CD4-positive, alpha-beta T cell treated with Interferon gamma for 1 hour (primary cell): ENCODE measurements around the gene C20orf141.
"Not testable (repeated sequence)": the region's sequence is repeated elsewhere in the genome, so short reads cannot be mapped to it uniquely, and the experiment has no call there.

Experiments
- DNase-seq: peaks from one replicate; pipeline ENCODE4 v3.0.0-alpha.2; 2020

C20orf141 gene

DNA sequence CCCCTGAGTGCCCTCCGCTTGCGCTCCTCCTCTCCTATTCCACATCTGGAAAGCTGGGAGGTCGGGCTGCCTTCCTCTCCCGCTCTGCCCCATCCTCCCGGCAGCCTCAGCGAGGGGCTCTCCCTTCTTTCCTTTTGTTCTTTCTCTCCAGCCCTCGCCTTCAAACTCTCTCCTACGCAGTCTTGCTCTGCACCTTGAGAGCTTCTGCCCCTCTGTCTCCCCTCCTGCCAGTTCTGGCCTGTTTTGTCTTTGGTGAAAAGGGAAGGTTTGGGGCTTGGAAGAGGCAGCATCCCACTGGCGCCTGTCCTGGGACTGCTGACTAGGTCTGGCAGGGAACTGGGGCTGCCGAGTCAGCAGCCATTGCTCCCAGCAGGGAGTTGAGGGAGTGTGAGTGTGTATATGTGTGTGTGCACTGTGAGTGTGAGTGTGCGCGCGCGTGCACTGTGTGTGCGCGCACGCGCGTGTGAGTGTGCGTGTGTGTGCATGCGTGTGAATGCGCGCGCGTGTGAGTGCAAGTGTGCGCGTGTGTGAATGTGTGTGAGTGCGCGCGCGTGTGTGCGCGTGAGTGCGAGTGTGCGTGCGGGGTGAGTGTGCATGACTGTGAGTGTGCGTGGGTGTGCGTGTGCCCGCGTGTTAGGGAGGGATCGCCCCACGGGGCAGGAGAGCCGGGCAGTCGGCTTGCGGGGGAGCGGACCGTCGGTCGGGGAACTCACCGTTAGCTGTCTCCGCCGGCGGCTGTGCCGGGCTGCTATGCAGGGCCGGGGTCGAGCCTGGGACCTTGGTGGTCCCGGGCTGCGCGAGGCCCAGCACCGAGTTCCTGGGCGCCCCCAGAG is 14.9 kb upstream of the C20orf141 start:
- DNase-seq = no peak

DNA sequence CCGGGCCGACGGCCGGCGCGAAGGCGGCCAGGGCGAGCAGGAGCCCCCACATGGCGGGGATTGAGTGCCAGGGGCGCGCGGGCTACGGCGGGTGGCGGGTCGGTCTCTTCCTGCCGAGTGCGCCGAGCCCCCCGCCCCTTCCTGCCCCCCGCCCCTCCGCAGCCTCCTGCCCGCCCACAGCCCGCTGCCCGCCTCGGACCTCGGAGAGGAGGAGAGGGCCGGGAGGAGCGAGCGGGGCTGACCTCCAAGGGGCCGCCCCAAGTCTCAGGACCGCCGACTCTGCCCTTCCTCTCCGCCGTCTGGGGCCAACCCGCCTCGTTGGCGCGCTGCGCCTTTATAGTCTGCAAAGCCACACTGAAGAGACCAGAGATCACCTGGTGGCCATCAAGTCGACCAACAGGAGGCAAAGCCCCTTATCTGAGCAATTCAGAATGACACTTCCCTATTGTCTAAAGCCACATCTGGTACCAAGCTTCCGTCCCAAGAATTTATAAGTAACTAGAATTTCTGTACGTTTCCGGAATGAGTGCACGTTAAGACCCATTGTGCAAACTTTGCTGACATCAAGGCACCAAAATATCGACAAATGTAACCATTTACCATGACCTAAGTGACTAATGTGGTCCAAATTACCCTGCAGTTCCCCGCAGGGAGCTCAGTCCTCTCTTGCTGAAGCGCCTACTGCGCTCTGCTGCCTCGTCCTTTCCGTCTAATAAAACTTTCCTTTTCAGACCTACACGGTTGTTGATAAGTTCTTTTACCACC is 14.1 kb upstream of the C20orf141 start, which contains the start of gene CPXM1:
CPXM1 (minus strand) TSS at position 107 of the 765 bp plus-strand sequence; CDS start at position 52, 55 bp downstream.
- DNase-seq = no peak

DNA sequence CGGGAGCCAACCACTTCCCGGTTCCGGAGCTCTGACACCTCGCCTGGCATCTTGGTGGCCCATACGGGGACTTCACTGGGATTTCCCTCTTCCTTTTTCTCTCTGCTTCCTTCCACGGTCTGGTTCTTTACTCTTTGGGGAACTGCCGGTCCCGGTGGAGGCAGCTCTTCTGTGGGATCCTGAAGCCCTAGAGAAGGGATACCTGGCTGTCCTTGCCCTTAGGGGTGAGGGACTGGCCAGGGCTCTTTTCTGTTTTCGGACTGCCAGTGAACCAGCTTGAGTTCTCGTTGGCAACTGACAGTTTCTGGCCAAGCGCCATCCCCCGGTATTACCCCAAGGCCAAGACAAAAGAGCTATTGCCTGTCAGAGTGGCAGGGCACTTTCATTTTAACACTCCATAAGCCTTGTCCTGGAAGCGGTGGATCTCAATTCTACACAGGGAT is 13.5 kb upstream of the C20orf141 start:
- no peak for DNase-seq

DNA sequence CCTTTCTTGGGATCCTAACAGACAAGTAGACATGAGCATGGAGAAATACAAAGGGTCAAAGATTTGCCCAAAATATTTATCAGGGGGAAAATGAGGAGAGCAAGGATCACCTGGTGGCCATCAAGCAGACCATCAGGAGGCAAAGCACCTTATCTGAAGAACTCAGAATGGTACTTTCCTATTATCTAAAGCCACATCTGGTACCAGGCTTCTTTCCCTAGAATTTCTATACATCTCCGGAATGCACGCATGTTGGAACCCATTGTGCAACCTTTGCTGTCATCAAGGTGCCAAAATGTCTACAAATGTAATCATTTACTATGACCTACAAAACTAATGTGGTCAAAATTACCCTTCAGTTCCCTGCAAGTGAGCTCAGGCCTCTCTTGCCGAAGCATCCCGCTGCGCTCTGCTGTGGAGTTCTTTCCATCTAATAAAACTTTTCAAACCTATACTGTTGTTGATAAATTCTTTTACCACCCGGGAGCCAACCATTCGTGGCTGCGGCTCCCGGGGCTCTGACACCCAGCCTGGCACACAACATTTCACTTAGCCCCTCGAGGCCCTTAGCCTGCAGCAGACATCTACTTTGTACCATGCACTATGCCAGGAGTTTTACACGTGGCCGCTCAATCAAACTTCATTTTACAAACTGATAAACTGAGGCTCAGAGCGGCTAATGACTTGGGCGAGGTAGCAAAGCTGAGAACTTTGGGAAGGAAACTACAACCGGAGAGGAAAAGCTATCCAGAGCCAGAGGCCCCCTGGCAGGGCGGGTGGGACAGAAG is 10.6 kb upstream of the C20orf141 start:
- no peak for DNase-seq

DNA sequence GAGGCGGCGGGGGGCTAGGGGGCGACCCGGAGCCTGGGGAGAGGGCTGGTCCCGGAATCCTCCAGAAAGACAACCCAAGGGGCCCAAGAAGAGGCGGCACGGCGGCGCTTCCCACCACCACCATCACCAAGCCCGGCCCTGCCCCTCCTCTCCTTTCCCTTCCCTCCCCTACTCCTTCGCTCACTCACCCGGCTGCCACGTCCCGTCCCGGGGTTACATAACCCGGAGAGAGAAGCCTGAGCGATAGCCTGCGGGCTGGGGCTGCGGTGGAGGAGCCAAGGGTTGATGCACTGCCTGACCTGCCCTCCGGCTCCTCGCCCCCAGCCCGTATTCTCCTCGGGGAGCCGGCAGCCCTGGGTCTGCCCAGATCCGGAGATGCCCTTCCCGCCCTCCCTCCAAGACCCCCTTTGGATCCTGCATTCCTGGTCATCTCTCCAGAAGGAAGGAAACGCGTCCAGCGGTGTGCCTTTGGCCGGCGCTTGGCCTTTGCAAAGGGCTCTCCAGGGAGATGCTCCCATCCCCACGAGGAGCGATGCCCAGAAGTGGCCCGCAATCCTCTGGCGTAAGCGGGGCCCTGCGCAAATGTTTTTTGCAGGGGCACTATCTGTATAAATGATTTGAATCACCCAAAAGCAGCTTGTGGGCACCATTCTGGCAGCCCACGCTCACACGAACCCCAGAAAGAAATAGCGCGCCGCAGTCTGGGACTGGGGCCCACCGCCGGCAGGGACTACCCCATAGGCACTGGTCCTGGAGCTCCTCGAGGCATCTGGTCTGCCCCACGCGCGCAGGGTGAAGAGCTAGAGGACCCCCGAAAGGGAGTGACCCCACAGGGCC is 9.7 kb upstream of the C20orf141 start:
- DNase-seq = no peak

DNA sequence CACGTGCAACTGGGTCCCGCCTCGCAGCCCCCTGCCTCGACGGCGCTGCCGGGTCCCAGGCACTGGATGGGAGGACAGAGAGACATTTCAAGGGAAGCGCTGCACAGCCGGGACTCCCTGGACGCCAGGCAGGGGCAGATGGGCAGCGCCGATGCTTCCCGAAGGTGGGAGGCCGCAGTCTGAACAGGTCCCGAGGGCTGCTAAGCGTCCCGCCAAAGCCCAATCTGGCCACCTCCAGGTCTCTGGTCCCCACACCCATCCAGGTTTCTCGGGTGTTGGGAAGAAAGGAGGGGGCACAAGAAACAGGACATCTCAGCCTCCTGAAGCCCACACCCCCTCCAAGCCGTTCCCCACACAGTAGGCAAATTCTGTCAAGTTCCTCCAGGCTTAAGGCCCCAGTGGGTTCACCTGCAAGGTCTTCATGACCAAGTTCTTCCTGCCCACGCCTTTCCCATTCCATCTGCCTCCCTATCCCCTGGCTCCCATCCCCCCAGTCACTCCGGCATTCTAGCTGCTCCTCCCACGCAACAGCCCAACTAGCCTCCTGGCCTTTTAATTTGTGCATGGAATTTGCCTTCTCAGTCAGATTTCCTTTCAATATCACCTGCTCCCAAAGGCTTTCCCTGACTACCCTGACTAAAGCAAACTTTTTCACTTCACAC is 9.0 kb upstream of the C20orf141 start:
- DNase-seq = no peak

DNA sequence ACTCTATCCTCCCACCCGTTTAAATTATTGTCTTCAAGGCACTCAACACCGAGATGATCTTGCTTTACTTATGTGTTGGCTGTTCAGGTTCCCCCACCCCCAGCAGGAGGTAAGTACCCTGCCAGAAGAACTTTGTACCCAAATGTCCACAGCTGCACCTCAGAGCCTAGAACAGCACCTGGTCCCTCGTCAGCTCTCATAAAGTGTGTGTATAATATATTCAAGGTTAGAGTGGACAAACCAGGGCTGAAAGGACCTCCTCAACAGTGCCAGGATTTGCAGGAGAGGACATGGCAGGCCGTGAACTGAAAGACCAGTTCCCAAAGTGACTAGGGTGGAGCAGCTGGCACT is 8.5 kb upstream of the C20orf141 start:
- DNase-seq = no peak

DNA sequence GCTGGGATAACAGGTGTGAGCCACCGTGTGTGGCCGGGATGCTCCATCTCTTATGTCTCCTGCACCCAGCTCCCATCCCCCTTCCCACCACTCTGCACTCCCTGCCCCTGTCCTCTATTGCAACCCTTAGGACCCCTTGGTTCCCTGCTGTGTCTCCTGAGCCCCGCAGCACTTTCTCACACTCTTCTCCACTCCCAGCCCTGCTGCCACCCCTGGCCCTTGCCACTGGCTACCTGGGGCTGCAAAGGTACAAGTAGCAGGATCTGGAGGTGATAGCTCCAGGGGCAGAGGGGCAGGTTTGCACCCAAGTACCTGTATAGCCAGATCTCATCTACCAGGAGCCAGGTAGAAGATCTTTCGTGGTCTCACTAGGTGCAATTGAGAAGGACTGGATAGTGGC is 7.8 kb upstream of the C20orf141 start:
- DNase-seq = no peak

DNA sequence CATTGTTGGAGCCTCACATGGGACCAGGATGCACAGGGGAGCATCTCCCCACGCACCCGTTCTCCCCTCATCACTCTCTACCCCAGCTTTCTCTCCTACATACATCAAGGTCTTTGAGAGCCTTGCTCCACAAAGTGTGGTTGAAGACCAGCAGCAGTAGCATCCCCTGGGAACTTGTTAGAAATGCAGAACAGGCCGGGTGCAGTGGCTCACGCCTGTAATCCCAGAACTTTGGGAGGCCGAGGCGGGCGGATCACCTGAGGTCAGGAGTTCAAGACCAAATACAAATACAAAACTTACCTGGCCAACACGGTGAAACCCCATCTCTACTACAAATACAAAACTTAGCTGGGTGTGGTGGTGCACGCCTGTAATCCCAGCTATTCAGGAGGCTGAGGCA is 6.9 kb upstream of the C20orf141 start:
- DNase-seq = not testable (repeated sequence)

DNA sequence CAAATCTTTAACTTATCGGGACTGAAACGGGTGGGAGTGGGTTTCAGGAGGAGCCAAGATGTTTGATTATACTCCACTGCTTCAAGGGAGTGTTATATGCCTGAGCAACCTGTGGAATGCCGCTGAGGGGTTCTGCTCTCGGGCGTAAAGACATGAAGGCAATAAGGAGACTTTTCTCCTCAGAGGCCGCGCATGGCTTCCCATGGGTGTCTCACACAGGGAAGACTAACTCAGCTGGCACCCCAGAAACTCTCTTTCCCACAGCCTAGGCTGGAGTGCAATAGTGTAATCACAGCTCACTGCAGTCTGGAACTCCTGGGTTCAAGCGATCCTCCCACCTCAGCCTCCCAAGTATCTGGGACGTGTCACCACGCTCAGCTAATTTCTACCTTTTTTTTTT is 5.1 kb upstream of the C20orf141 start:
- DNase-seq = no peak

DNA sequence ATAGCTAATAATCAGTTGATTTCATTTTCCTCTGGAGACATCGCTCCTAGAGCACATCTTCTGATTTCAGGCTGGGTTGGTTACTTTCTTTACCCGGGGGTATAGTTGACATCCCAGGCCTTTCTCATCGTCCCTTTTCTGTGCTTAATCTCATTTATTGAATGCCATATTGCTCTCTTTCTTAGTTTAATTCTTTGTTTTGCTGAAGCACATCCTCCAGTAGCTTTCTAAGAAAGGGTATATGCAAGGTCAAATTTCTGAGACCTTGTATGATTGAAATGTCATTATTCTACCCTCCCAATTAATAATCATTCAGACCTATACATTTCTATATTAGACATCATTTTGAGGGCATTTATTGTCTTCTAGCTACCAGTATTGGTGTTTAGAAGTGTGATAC is 2.6 kb upstream of the C20orf141 start:
- no peak for DNase-seq

DNA sequence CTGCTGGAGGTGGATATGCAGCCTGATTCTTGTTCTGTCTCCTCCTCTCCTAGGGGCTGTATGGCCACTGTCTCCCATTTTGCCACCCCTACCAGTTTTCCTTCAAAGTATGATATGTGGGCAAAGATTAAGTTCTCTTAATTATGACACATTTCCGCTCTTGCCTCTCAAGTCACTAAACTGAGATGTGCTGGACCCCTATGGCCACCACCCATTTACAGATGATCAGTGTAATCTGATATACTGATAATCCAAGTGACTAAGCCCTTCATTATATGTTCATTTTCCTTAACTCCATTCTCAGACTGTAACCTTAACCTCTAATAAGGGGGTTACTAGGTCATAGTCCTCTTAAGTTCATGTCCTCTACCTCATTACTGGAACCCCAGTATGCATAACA is 711 bp upstream of the C20orf141 start:
- DNase-seq = no peak

DNA sequence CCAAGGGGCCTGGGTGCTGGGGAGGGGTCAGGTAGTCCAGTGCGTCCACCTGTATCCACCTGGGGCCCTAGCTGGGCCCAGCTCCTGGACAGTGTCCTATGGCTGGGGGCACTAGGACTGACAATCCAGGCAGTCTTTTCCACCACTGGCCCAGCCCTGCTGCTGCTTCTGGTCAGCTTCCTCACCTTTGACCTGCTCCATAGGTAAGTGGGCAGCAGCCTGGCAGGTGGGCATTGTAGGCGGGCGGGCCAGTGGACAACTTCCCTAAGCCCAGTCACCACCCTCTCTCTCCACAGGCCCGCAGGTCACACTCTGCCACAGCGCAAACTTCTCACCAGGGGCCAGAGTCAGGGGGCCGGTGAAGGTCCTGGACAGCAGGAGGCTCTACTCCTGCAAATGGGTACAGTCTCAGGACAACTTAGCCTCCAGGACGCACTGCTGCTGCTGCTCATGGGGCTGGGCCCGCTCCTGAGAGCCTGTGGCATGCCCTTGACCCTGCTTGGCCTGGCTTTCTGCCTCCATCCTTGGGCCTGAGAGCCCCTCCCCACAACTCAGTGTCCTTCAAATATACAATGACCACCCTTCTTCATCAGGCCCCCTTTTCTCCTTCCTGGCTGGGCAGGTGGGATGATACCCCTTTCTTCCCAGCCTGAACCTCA is 584 bp downstream of the C20orf141 start:
- no peak for DNase-seq

DNA sequence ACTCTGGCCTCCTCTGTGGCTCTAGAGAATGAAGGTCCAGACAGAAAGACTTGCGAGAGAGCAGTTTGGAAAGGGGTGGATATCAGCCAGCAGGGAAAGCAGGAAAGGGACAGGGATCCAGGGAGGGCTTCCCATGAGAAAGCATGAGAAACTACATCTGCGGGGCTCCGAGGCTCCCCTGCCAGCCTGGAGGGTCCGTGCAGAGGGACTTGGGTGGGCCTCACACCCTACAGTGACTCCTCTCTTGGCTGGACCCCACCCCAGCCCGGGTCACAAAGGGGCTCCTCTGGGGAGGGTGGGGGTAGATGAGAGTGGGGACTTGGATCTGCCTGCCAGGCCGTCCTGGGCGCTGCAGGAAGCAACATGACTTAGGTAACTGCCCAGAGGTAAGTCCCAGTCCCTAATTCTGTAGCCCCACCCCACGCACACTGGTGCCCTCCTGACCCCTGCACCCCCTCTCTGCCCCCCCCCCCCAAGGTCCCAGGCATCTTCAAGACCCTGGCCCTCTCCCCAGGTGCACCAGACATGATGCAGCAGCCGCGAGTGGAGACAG is 1.3 kb downstream of the C20orf141 start, which contains the start of gene TMEM239:
TMEM239 (plus strand) TSS at position 335 of the 553 bp plus-strand sequence; CDS start at position 526, 191 bp downstream.
- no peak for DNase-seq

DNA sequence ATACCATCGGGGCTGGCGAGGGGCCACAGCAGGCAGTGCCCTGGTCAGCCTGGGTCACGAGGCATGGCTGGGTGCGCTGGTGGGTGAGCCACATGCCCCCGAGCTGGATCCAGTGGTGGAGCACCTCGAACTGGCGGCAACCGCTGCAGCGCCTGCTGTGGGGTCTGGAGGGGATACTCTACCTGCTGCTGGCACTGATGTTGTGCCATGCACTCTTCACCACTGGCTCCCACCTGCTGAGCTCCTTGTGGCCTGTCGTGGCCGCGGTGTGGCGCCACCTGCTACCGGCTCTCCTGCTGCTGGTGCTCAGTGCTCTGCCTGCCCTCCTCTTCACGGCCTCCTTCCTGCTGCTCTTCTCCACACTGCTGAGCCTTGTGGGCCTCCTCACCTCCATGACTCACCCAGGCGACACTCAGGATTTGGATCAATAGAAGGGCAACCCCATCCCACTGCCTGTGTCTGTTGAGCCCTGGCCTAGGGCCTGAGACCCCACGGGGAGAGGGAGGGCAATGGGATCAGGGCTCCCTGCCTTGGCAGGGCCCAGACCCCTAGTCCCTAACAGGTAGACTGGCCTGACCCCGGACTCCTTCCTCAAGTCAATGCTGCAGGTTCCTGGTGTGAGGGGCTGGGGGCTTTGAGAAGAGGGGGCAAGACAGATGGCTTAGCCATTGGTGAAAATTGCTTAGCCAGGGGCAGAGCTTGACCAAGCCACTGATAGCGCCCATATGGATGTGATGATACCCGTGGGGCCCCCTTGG is 2.0 kb downstream of the C20orf141 start:
- no peak for DNase-seq

DNA sequence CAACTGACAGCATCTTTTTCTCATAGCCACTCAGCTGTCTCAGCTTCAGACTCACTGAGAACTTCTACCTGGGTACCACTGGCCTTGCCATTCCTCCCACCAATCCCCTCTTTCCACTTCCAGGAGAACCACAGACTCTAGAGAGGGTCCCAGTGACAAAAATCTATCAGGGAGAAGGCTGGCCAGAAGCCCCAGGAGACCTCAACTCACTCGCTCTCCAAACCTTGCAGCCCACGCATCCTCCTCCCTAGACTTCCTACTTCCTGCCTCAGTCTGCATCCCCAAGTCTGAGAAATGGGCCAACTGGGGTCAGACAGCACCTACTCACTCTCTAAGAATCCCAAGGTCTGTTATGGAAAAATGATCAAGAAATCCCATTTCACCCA is 2.5 kb downstream of the C20orf141 start:
- DNase-seq = no peak

DNA sequence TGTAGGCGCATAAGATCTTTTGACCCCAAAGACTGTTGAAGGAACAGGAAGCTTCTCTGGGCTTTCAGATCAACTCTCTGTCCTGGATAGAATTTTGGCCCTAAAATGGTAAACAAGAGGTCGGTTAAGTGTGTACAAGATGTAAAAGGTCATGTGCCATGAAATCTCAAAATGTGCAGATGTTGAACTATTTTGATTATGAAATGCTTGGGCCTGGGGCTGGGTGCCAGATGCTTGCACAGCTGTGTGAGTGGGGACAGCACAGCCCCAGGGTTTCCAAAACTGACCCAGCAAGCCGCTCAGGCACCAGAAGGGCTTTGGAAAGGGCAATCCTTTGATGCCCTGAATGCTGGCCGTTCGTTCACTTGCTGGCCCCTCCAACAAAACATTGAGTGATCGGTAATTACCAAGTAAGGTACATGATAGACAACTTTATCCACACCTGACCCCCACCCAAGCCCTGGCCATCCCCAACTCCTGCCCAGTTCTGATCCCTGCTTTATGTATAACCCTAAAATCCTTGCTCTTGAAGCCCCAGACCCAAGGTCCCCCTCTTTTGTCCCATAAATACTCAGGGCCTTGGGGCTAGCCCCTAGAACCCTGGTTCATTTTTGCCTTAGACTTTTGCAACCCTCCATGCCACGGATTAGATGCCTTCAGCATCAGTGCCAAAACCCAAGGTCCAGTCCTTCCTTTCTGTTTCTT is 3.3 kb downstream of the C20orf141 start:
- no peak for DNase-seq

DNA sequence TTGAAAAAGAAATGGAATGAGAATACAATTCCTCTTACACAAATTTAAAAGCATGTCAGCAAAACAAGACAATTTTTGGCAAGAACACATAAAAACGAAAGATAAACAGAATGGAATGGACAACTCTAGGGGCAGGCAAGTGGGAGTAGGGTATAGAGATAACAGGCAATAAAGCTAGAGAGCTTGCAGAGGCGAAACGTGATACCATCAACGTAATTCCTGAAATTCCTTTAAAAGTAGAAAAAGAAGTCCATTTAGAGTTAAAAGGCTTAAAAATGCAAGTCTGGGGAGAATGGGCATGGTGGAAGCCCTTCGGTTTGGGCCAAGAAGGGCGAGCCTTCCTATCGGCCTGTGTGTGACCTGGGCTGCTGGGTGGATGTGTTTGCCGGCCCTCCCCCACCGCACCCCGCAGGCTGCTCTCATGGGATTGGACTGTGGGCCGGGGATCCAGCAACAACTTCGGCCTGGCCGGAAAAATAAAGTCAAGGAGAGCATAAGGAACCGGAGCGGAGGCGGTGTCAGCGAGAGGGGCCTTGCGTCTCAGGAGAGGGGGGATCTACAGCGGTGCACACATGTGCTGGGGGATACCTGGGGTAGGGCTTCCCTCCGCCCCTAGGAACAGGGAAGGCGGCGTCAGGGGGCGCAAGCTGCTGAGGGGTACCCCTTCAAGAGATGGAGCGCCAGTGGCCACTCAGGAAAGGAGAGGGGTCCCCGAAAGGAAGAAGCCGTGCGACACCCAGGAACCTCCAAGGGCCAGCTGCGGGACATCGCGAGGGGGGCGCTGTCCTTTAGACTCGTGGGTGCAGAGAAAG is 5.5 kb downstream of the C20orf141 start:
- no peak for DNase-seq
